Measurements from ENCODE around the gene UNC13D. TPM values are rescaled to one million over a fixed set of nuclear protein-coding genes. Genes with fewer than 3 reads are reported as not detected.
A peak's percentile ranks its signal among the peaks of the same experiment; 100 is the strongest.
"Not testable (repeated sequence)": the region's sequence is repeated elsewhere in the genome, so short reads cannot be mapped to it uniquely, and the experiment has no call there.

UNC13D gene
- total and polyA plus RNA-seq, 9 donors = 2.9 to 9.2 (median 5.1) TPM

DNA sequence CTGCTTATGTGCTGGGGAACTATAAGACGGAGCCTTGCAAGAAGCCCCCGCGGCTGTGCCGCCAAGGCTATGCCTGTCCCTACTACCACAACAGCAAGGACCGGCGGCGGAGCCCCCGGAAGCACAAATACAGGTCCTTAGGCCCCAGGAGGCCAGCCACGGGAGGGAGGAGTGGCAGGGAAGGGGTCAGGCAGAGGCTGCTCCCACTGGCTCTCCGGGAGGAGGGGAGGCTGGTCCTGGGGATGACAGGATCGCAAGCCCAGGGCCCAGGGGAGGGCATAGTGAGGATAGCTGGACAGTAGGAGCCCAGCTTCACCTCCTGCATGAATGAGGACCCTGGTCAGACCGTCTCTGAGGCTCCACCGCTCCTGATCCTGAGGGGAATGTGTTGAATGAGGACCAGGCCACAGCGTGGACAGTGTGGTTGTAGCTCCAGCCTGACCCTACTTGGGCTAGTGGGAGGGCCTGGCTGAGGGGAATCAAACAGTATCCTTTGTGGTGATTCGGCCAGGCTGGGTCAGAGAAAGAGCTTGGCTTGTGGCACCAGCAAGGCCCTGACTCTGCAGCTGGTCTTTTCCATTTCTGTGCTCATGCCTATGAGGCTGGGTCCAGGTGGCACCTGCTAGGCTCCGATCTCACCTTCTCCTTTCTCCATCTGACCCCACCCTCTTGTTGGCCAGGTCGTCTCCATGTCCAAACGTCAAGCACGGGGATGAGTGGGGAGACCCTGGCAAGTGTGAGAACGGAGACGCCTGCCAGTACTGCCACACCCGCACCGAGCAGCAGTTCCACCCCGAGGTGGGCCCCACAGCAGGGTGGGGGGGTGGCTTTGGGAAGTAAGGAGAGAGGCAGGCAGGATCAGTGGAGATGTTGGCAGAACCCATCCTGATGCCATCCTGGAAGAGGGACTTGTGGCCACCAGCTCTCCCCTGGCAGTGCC, 30.9 kb downstream of the UNC13D start:
- WGBS (ENCODE audit: insufficient coverage) = 77% methylated on average over 15 of the region's 24 CpGs
- no peak overlapping the region for H3K27ac ChIP-seq (ENCODE audit: low read length)
- no peaks in the 10 kb centered on the region for H3K9me3 ChIP-seq (replicated peaks; ENCODE audit: control insufficient read depth, low read depth, low read length)
- no peak overlapping the region for H3K4me3 ChIP-seq (ENCODE audit: low read length)
- H3K27me3 ChIP-seq (ENCODE audit: control insufficient read depth, insufficient read depth, low read length) = no peaks in the 10 kb centered on the region
- peaks cover 88% of the 10 kb centered on the region for H3K36me3 ChIP-seq (ENCODE audit: control insufficient read depth, insufficient read depth, low read length)
- DNase-seq = no peak
- H3K4me1 ChIP-seq (ENCODE audit: control insufficient read depth, insufficient read depth, low read length) = peaks cover 14% of the 10 kb centered on the region

DNA sequence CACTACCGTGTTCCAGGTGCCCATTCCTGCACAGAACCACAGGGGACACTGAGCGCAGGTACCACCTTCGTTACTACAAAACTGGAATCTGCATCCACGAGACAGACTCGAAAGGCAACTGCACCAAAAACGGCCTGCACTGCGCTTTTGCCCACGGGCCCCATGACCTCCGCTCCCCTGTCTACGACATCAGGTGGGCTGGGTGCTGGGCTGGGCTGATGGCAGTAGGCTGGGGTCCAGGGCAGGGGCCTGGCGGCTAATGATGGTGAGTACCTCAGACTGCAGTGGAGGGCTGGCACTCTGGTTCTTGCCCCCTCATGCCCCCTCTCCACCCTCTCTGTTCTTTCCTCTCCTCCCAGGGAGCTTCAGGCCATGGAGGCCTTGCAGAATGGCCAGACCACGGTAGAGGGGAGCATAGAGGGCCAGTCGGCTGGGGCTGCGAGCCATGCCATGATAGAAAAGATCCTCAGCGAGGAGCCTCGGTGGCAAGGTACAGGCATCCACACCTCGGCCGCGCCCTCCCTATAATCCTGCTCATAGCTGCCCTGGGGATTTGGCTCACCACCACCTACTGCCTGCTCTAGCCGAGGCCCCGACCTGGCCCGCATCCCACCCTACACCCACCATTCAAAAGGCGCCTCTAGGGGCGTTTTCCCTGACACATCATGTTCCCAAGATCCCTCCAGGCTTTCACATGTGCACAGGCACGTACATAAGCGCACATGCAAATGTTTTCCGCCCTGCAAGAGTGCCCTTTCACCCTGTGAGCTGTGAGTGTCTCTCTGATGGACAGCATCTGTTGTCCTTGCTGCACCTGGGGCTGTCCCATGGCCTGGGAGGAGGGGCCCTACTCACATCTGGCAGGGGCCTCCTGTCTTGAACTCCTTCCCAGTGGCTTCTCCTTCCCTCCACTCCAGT, 31.8 kb downstream of the UNC13D start:
- H3K4me1 ChIP-seq (ENCODE audit: control insufficient read depth, insufficient read depth, low read length) = peaks cover 17% of the 10 kb centered on the region
- H3K36me3 ChIP-seq (ENCODE audit: control insufficient read depth, insufficient read depth, low read length) = peaks cover 78% of the 10 kb centered on the region
- H3K27ac ChIP-seq (ENCODE audit: low read length) = no peak overlapping the region
- WGBS (ENCODE audit: insufficient coverage) = 77% methylated on average over 23 of the region's 27 CpGs
- no peak for DNase-seq
- no peaks in the 10 kb centered on the region for H3K9me3 ChIP-seq (replicated peaks; ENCODE audit: control insufficient read depth, low read depth, low read length)
- H3K27me3 ChIP-seq (ENCODE audit: control insufficient read depth, insufficient read depth, low read length) = no peaks in the 10 kb centered on the region
- H3K4me3 ChIP-seq (ENCODE audit: low read length) = no peak overlapping the region

DNA sequence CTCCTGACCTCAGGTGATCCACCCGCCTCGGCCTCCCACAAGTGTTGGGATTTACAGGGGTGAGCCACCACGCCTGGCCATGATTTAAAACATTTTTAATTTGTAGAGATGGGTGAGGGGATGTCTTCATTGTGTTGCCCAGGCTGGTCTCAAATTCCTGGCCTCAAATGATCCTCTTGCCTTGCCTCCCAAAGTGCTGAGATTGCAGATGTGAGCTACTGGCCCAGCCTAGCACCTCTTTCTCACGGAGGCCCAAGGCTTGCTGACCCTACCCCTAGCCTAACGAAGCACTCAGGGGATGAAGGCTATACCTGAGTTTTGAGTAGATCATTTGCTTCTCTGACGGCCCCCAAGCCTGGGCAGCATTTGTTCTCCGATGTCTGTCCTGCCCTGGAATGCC, 33.0 kb downstream of the UNC13D start:
- no peaks in the 10 kb centered on the region for H3K27me3 ChIP-seq (ENCODE audit: control insufficient read depth, insufficient read depth, low read length)
- peaks cover 67% of the 10 kb centered on the region for H3K36me3 ChIP-seq (ENCODE audit: control insufficient read depth, insufficient read depth, low read length)
- peaks cover 17% of the 10 kb centered on the region for H3K4me1 ChIP-seq (ENCODE audit: control insufficient read depth, insufficient read depth, low read length)
- no peak for DNase-seq
- no peak overlapping the region for H3K4me3 ChIP-seq (ENCODE audit: low read length)
- 87% methylated on average over 6 of the region's 7 CpGs for WGBS (ENCODE audit: insufficient coverage)
- no peak overlapping the region for H3K27ac ChIP-seq (ENCODE audit: low read length)
- H3K9me3 ChIP-seq (replicated peaks; ENCODE audit: control insufficient read depth, low read depth, low read length) = no peaks in the 10 kb centered on the region

- peaks cover 17% of the 10 kb centered on the region for H3K4me1 ChIP-seq (ENCODE audit: control insufficient read depth, insufficient read depth, low read length)
- not testable (repeated sequence) for DNase-seq; H3K9me3 ChIP-seq (replicated peaks; ENCODE audit: control insufficient read depth, low read depth, low read length); H3K27me3 ChIP-seq (ENCODE audit: control insufficient read depth, insufficient read depth, low read length); H3K27ac ChIP-seq (ENCODE audit: low read length); H3K4me3 ChIP-seq (ENCODE audit: low read length)
- peaks cover 63% of the 10 kb centered on the region for H3K36me3 ChIP-seq (ENCODE audit: control insufficient read depth, insufficient read depth, low read length)
- 93% methylated on average over 9 of the region's 11 CpGs for WGBS (ENCODE audit: insufficient coverage)
Observed at GRCh38 chr17:75810756-75811155, 33.4 kb downstream of the UNC13D start.

- peaks cover 59% of the 10 kb centered on the region for H3K36me3 ChIP-seq (ENCODE audit: control insufficient read depth, insufficient read depth, low read length)
- H3K27me3 ChIP-seq (ENCODE audit: control insufficient read depth, insufficient read depth, low read length) = no peaks in the 10 kb centered on the region
- H3K4me3 ChIP-seq (ENCODE audit: low read length) = no peak overlapping the region
- peaks cover 17% of the 10 kb centered on the region for H3K4me1 ChIP-seq (ENCODE audit: control insufficient read depth, insufficient read depth, low read length)
- no peaks in the 10 kb centered on the region for H3K9me3 ChIP-seq (replicated peaks; ENCODE audit: control insufficient read depth, low read depth, low read length)
- 100% methylated on average over 1 of the region's 5 CpGs for WGBS (ENCODE audit: insufficient coverage)
- no peak overlapping the region for H3K27ac ChIP-seq (ENCODE audit: low read length)
- DNase-seq = no peak
Observed at GRCh38 chr17:75810216-75810615, 34.0 kb downstream of the UNC13D start.

DNA sequence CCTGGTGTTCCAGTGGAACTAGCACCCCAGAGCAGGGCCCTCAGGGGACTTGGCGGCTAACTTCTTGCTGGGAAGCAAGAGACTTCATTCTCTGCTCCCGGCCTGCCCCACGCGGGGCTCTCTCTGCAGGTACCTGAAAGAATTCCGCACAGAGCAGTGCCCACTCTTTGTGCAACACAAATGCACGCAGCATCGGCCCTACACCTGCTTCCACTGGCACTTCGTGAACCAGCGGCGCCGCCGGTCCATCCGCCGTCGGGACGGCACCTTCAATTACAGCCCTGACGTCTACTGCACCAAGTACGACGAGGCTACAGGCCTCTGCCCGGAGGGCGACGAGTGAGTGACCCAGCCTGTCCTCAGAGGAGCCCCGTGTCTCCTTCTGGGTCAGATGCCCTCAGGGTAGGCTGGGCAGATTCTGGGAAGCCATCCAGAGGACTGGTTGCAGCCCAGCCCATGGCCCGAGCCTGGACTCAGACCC, 34.5 kb downstream of the UNC13D start:
- DNase-seq = no peak
- Histone ChIP-seq H3K36me3 (ENCODE audit: control insufficient read depth, insufficient read depth, low read length) (peaks cover 54% of the 10 kb centered on the region), H3K27me3 (ENCODE audit: control insufficient read depth, insufficient read depth, low read length) (no peaks in the 10 kb centered on the region), H3K4me3 (ENCODE audit: low read length) (no peak overlapping the region), H3K9me3 (replicated peaks; ENCODE audit: control insufficient read depth, low read depth, low read length) (no peaks in the 10 kb centered on the region), H3K4me1 (ENCODE audit: control insufficient read depth, insufficient read depth, low read length) (peaks cover 17% of the 10 kb centered on the region), H3K27ac (ENCODE audit: low read length) (peak overlapping the region; percentile 51)
- 90% methylated on average over 24 of the region's 24 CpGs for WGBS (ENCODE audit: insufficient coverage)

GRCh38 chr17:75808905-75809621, 35.1 kb downstream of the UNC13D start:
- Histone ChIP-seq H3K36me3 (ENCODE audit: control insufficient read depth, insufficient read depth, low read length) (peaks cover 49% of the 10 kb centered on the region), H3K4me3 (ENCODE audit: low read length) (no peak overlapping the region), H3K4me1 (ENCODE audit: control insufficient read depth, insufficient read depth, low read length) (peaks cover 17% of the 10 kb centered on the region), H3K27ac (ENCODE audit: low read length) (peak overlapping the region; percentile 63), H3K9me3 (replicated peaks; ENCODE audit: control insufficient read depth, low read depth, low read length) (no peaks in the 10 kb centered on the region), H3K27me3 (ENCODE audit: control insufficient read depth, insufficient read depth, low read length) (no peaks in the 10 kb centered on the region)
- WGBS (ENCODE audit: insufficient coverage) = 45% methylated on average over 6 of the region's 18 CpGs
- DNase-seq = peak; percentile 65

- WGBS (ENCODE audit: insufficient coverage) = 33% methylated on average over 1 of the region's 4 CpGs
- Histone ChIP-seq H3K4me1 (ENCODE audit: control insufficient read depth, insufficient read depth, low read length) (peaks cover 17% of the 10 kb centered on the region), H3K9me3 (replicated peaks; ENCODE audit: control insufficient read depth, low read depth, low read length) (no peaks in the 10 kb centered on the region), H3K36me3 (ENCODE audit: control insufficient read depth, insufficient read depth, low read length) (peaks cover 43% of the 10 kb centered on the region), H3K27ac (ENCODE audit: low read length) (peak overlapping the region; percentile 63), H3K4me3 (ENCODE audit: low read length) (no peak overlapping the region), H3K27me3 (ENCODE audit: control insufficient read depth, insufficient read depth, low read length) (no peaks in the 10 kb centered on the region)
- DNase-seq = no peak
Observed at GRCh38 chr17:75808549-75808904, 35.7 kb downstream of the UNC13D start.

DNA sequence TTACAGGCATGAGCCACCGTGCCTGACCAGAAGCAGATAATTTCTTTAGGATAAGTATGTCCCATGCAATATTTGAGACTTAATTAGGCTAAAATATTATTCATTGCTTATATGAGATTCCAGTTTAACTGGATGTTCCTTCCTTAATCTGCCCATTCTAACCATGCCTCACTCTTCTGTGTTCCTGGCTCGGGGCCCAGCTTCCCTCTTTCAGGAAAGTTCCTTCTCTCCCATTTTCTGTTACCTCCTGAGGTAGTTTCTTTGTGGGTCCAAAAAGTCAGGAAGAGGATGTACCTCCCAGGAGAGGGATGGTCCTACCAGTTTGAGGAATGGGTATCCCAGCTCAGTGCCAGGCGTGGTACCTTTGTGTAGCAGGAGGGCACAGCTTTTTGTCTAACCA, 36.3 kb downstream of the UNC13D start:
- Histone ChIP-seq H3K4me1 (ENCODE audit: control insufficient read depth, insufficient read depth, low read length) (peaks cover 17% of the 10 kb centered on the region), H3K27ac (ENCODE audit: low read length) (no peak overlapping the region), H3K36me3 (ENCODE audit: control insufficient read depth, insufficient read depth, low read length) (peaks cover 37% of the 10 kb centered on the region), H3K4me3 (ENCODE audit: low read length) (no peak overlapping the region), H3K27me3 (ENCODE audit: control insufficient read depth, insufficient read depth, low read length) (no peaks in the 10 kb centered on the region), H3K9me3 (replicated peaks; ENCODE audit: control insufficient read depth, low read depth, low read length) (no peaks in the 10 kb centered on the region)
- 88% methylated on average over 1 of the region's 3 CpGs for WGBS (ENCODE audit: insufficient coverage)
- DNase-seq = no peak

Data from muscle of leg (tissue), 11 donors.